ENCODE results near the gene DTNBP1.

GRCh38 chr6:15705981-15706380 lies 43.2 kb upstream of the DTNBP1 start:
- TF ChIP-seq CTCF (conservative IDR thresholded peaks at IDR 0.05; ENCODE audit: low read depth, low read length) (no peak), POLR2A (IDR thresholded peaks at IDR 0.05; ENCODE audit: low read depth, low read length) (no peak), ELK1 (IDR thresholded peaks at IDR 0.05; ENCODE audit: borderline replicate concordance, low read depth, low read length) (no peak), RAD21 (IDR thresholded peaks at IDR 0.05; ENCODE audit: low read length) (no peak), SMC3 (IDR thresholded peaks at IDR 0.05; ENCODE audit: low read depth, low read length) (no peak)
